Measurements from ENCODE around the gene EXPH5. TPM values are rescaled to one million over a fixed set of nuclear protein-coding genes. Genes with fewer than 3 reads are reported as not detected.

The EXPH5 gene
- total and polyA plus RNA-seq, 7 donors = 0.36 to 2.4 (median 0.55) TPM

DNA sequence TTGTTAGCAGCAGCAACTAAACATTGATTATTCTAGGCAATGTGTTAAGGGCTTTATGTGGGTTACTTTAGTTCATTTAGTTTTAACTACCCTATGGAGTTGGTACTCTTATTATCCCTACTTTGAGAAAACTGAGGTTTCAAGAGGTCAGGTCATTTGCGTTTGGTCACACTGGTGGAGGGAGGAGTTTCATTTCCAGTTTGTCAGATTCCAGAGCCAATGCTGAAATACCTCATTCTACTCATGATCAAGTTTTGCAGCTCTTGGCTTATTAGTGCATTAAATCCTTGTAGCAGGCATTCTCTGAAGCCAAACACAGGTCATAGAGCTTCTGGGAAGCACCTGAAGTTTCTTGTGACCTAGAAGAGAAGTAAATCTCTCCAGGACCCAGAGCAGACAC is 71.2 kb downstream of the EXPH5 start:
- Histone ChIP-seq H3K27me3 (no peaks in the 10 kb centered on the region), H3K4me3 (no peak overlapping the region), H3K4me1 (no peaks in the 10 kb centered on the region), H3K9me3 (no peaks in the 10 kb centered on the region), H3K36me3 (no peaks in the 10 kb centered on the region), H3K27ac (no peak overlapping the region)
- intact Hi-C loops (cut with DNase I) = no loop called here
- DNase-seq = no peak
- 82 to 85% methylated on average over 1 of the region's 1 CpG for WGBS, 2 donors
- TF ChIP-seq EP300 (IDR thresholded peaks at IDR 0.05) (no peak), POLR2AphosphoS5 (IDR thresholded peaks at IDR 0.05) (no peak), POLR2A (IDR thresholded peaks at IDR 0.05) (no peak), CTCF (IDR thresholded peaks at IDR 0.05) (no peak)

- intact Hi-C loops (cut with DNase I) = no loop called here
- H3K4me1 ChIP-seq = no peaks in the 10 kb centered on the region
- H3K36me3 ChIP-seq = no peaks in the 10 kb centered on the region
- H3K27ac ChIP-seq = no peak overlapping the region
- H3K9me3 ChIP-seq = no peaks in the 10 kb centered on the region
- no peak overlapping the region for H3K4me3 ChIP-seq
- DNase-seq = no peak
- 77 to 81% methylated on average over 10 of the region's 10 CpGs for WGBS, 2 donors
- no peaks in the 10 kb centered on the region for H3K27me3 ChIP-seq
- TF ChIP-seq CTCF (IDR thresholded peaks at IDR 0.05) (no peak), POLR2AphosphoS5 (IDR thresholded peaks at IDR 0.05) (no peak), POLR2A (IDR thresholded peaks at IDR 0.05) (no peak)
Observed at GRCh38 chr11:108518581-108518980, 75.0 kb downstream of the EXPH5 start.

- H3K27ac ChIP-seq = no peak overlapping the region
- no peaks in the 10 kb centered on the region for H3K4me1 ChIP-seq
- no peak for DNase-seq
- no peaks in the 10 kb centered on the region for H3K27me3 ChIP-seq
- WGBS, 2 donors = 97 to 98% methylated on average over 4 of the region's 4 CpGs
- intact Hi-C loops (cut with DNase I) = no loop called here
- TF ChIP-seq EP300 (IDR thresholded peaks at IDR 0.05) = no peak
- no peak for TF ChIP-seq POLR2AphosphoS5 (IDR thresholded peaks at IDR 0.05)
- TF ChIP-seq POLR2A (IDR thresholded peaks at IDR 0.05) = no peak
- no peak for TF ChIP-seq CTCF (IDR thresholded peaks at IDR 0.05)
- no peaks in the 10 kb centered on the region for H3K9me3 ChIP-seq
- H3K4me3 ChIP-seq = no peak overlapping the region
- no peaks in the 10 kb centered on the region for H3K36me3 ChIP-seq
Observed at GRCh38 chr11:108516125-108516524, 77.4 kb downstream of the EXPH5 start.

- no peak for DNase-seq
- WGBS, 2 donors = 88 to 93% methylated on average over 2 of the region's 2 CpGs
- H3K36me3 ChIP-seq = no peaks in the 10 kb centered on the region
- intact Hi-C loops (cut with DNase I) = no loop called here
- no peak overlapping the region for H3K27ac ChIP-seq
- no peaks in the 10 kb centered on the region for H3K27me3 ChIP-seq
- H3K4me1 ChIP-seq = no peaks in the 10 kb centered on the region
- H3K9me3 ChIP-seq = no peaks in the 10 kb centered on the region
- TF ChIP-seq EP300 (IDR thresholded peaks at IDR 0.05) = no peak
- TF ChIP-seq POLR2A (IDR thresholded peaks at IDR 0.05) = no peak
- TF ChIP-seq POLR2AphosphoS5 (IDR thresholded peaks at IDR 0.05) = no peak
- TF ChIP-seq CTCF (IDR thresholded peaks at IDR 0.05) = no peak
- no peak overlapping the region for H3K4me3 ChIP-seq
Observed at GRCh38 chr11:108512708-108513107, 80.9 kb downstream of the EXPH5 start.

DNA sequence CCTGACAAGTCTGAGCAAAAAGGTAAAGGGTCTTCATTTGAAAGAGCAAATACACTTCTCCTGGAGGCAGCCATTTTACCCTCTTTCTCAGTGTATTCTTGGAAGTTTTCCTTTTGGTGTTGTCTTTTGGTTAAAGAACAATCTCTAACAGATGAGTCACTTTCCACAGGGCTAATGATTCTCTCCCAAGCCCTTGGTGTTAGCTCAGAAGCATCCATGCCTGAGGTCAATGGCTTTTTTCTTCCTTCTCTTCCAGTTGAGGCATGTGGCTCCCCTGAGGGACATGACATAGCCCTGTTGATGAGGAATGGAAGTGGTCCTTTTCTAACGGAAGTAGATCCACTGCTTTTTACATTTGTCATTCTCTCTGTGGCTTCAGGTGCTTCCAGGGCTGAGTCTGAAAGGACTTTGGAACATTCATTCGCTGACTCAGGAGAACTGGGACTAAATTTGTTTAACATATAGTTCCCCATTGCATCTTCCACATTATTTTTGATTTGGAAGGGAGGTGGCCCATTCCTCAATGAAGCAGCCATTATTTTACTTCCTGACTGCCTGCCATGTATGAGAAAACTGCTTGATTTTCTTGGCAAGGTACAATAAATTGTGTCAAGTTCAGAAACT is 81.6 kb downstream of the EXPH5 start:
- WGBS, 2 donors = 85 to 90% methylated on average over 2 of the region's 2 CpGs
- no peak overlapping the region for H3K4me3 ChIP-seq
- H3K27ac ChIP-seq = no peak overlapping the region
- H3K27me3 ChIP-seq = no peaks in the 10 kb centered on the region
- TF ChIP-seq POLR2A (IDR thresholded peaks at IDR 0.05) (no peak), EP300 (IDR thresholded peaks at IDR 0.05) (no peak), CTCF (IDR thresholded peaks at IDR 0.05) (no peak), POLR2AphosphoS5 (IDR thresholded peaks at IDR 0.05) (no peak)
- H3K4me1 ChIP-seq = no peaks in the 10 kb centered on the region
- DNase-seq = no peak
- intact Hi-C loops (cut with DNase I) = no loop called here
- no peaks in the 10 kb centered on the region for H3K36me3 ChIP-seq
- H3K9me3 ChIP-seq = no peaks in the 10 kb centered on the region

All from sigmoid colon (tissue), 7 donors.